Ishikawa (cell line): ENCODE measurements around the gene RPS3.

Experiments used
- EGR1 ChIP-seq: IDR thresholded peaks from 2 replicates; pipeline ENCODE4 v1.6.1; 2012
- REST ChIP-seq: IDR thresholded peaks from 2 replicates; pipeline ENCODE4 v1.6.1; 2012; ENCODE audit warnings: low read depth, mild to moderate bottlenecking
- TCF12 ChIP-seq: IDR thresholded peaks from 2 replicates; pipeline ENCODE4 v1.6.1; 2012; ENCODE audit warnings: low read depth
- YY1 ChIP-seq: IDR thresholded peaks from 2 replicates; pipeline ENCODE4 v1.6.1; 2012; ENCODE audit warnings: low read depth

DNA sequence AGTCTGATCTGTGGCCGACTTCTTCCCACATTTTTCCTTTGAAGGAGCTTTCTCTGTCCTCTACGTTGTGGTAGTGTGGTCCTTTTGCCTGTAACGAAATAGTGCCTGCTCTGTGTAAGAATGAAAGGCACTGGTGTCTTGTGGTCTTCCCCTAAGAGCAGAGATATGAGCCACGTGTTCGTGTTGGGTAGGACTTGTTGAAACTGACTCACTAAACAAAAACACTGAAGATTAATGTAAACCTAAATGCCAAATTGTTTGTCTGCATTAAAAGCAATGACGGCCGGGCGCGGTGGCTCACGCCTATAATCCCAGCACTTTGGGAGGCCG lies 10.1 kb upstream of the RPS3 start:
- TF ChIP-seq YY1 (no peak), REST (no peak), EGR1 (no peak), TCF12 (no peak)
